Measurements from ENCODE around the gene ATXN7L1. TPM values are rescaled to one million over a fixed set of nuclear protein-coding genes. Genes with fewer than 3 reads are reported as not detected.

The ATXN7L1 gene
- polyA plus RNA-seq, 1 experiment: 5.5 TPM

- Histone ChIP-seq H3K4me3 (ENCODE audit: low read depth, low read length) (no peak overlapping the region), H3K27me3 (ENCODE audit: control insufficient read depth, insufficient read depth, low read length) (no peaks in the 10 kb centered on the region), H3K27ac (ENCODE audit: low read depth, low read length) (no peak overlapping the region), H3K9me3 (ENCODE audit: control insufficient read depth, insufficient read depth, low read length) (no peaks in the 10 kb centered on the region; the same call in 1 of the 2 replicates)
- CTCF ChIA-PET: interaction anchor here (0.6 to 0.7 kb wide), 2 partner anchors 297 to 826 kb away, joined by 3 to 4 read pairs; no protein-coding TSS in a partner anchor
- TF ChIP-seq, protein P1, sequence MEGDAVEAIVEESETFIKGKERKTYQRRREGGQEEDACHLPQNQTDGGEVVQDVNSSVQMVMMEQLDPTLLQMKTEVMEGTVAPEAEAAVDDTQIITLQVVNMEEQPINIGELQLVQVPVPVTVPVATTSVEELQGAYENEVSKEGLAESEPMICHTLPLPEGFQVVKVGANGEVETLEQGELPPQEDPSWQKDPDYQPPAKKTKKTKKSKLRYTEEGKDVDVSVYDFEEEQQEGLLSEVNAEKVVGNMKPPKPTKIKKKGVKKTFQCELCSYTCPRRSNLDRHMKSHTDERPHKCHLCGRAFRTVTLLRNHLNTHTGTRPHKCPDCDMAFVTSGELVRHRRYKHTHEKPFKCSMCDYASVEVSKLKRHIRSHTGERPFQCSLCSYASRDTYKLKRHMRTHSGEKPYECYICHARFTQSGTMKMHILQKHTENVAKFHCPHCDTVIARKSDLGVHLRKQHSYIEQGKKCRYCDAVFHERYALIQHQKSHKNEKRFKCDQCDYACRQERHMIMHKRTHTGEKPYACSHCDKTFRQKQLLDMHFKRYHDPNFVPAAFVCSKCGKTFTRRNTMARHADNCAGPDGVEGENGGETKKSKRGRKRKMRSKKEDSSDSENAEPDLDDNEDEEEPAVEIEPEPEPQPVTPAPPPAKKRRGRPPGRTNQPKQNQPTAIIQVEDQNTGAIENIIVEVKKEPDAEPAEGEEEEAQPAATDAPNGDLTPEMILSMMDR (IDR thresholded peaks at IDR 0.05; ENCODE audit: low read depth, low read length): no peak
- DNase-seq (ENCODE audit: low read depth, low spot score): no peak
- POLR2A ChIA-PET: no interaction called here
Observed at GRCh38 chr7:105819559-105819958, 56.8 kb downstream of the ATXN7L1 start.

DNA sequence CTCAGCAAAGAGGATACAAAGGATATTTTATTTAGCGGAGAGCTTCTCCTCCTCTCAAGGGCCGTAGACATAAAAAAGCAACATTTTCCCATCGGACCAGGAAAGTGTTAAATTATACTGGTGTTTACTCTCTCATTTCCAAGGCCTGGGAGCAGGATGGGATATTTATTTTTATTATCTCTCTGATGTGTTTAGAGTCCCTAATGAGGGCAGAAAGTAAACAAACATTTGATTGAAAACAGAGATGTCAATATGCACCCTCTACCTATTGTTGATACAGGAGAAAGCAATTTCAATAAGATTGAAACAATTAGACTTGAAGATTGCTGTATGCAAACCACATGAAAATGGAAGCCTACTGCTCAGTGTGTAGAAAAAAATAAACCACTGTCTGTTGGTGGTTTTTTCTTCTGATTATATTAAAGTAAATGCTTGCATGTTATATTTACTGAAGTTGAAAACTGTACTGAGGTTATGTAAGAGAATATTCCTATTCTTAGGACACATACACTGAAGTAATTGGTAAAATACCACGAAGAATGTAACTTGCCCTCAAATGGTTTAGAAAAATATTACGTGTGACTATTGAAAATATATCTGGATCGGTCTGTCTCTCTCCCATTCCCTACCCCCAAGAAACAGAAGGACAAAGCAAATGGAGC, 59.3 kb downstream of the ATXN7L1 start:
- no peak overlapping the region for H3K27ac ChIP-seq (ENCODE audit: low read depth, low read length)
- ChIA-PET CTCF (interaction anchor here (0.6 to 1.5 kb wide), 3 partner anchors 13 to 56 kb away, joined by 3 to 4 read pairs (median 4); no protein-coding TSS in a partner anchor), POLR2A (no interaction called here)
- H3K4me3 ChIP-seq (ENCODE audit: low read depth, low read length): no peak overlapping the region
- H3K9me3 ChIP-seq (ENCODE audit: control insufficient read depth, insufficient read depth, low read length): no peaks in the 10 kb centered on the region; the same call in 1 of the 2 replicates
- no peaks in the 10 kb centered on the region for H3K27me3 ChIP-seq (ENCODE audit: control insufficient read depth, insufficient read depth, low read length)
- TF ChIP-seq, protein P1 (IDR thresholded peaks at IDR 0.05; ENCODE audit: low read depth, low read length): no peak
- DNase-seq (ENCODE audit: low read depth, low spot score): no peak

- Histone ChIP-seq H3K27ac (ENCODE audit: low read depth, low read length) (no peak overlapping the region), H3K4me3 (ENCODE audit: low read depth, low read length) (no peak overlapping the region), H3K27me3 (ENCODE audit: control insufficient read depth, insufficient read depth, low read length) (no peaks in the 10 kb centered on the region), H3K9me3 (ENCODE audit: control insufficient read depth, insufficient read depth, low read length) (no peaks in the 10 kb centered on the region; the same call in 1 of the 2 replicates)
- CTCF ChIA-PET: interaction anchor here (0.6 to 1.5 kb wide), 3 partner anchors 12 to 56 kb away, joined by 3 to 4 read pairs (median 4); no protein-coding TSS in a partner anchor
- POLR2A ChIA-PET: no interaction called here
- DNase-seq (ENCODE audit: low read depth, low spot score): no peak
- TF ChIP-seq, protein P1 (IDR thresholded peaks at IDR 0.05; ENCODE audit: low read depth, low read length): no peak
Observed at GRCh38 chr7:105816266-105816843, 60.0 kb downstream of the ATXN7L1 start.

GRCh38 chr7:105815576-105815975, 60.8 kb downstream of the ATXN7L1 start:
- CTCF ChIA-PET: interaction anchor here (1.4 to 1.5 kb wide), 2 partner anchors 11 to 55 kb away, joined by 4 read pairs; no protein-coding TSS in a partner anchor
- H3K4me3 ChIP-seq (ENCODE audit: low read depth, low read length): no peak overlapping the region
- TF ChIP-seq, protein P1 (IDR thresholded peaks at IDR 0.05; ENCODE audit: low read depth, low read length): no peak
- POLR2A ChIA-PET: no interaction called here
- no peaks in the 10 kb centered on the region; the same call in 1 of the 2 replicates for H3K9me3 ChIP-seq (ENCODE audit: control insufficient read depth, insufficient read depth, low read length)
- no peak for DNase-seq (ENCODE audit: low read depth, low spot score)
- H3K27me3 ChIP-seq (ENCODE audit: control insufficient read depth, insufficient read depth, low read length): no peaks in the 10 kb centered on the region
- no peak overlapping the region for H3K27ac ChIP-seq (ENCODE audit: low read depth, low read length)

DNA sequence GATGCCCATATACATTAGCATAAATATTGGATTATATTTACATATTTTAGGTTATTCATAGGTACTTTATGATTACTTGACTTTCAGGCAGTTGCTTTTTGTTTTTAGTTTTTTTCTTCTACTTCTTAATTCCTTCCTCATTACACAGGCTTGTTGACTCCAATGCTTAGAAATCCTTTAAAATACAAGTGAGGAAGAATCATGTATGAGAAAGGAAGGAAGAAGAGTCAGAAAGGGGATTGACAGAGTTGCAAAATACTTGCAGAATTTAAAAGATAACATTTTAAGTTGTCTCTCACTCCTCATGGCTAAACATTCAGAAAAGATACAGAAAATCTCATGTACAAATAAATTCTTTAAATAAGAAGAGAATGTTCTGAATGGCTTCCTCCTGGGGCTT, 61.9 kb downstream of the ATXN7L1 start:
- H3K4me3 ChIP-seq (ENCODE audit: low read depth, low read length): no peak overlapping the region
- H3K27ac ChIP-seq (ENCODE audit: low read depth, low read length): no peak overlapping the region
- no peaks in the 10 kb centered on the region; the same call in 1 of the 2 replicates for H3K9me3 ChIP-seq (ENCODE audit: control insufficient read depth, insufficient read depth, low read length)
- POLR2A ChIA-PET: no interaction called here
- no peak for DNase-seq (ENCODE audit: low read depth, low spot score)
- TF ChIP-seq, protein P1 (IDR thresholded peaks at IDR 0.05; ENCODE audit: low read depth, low read length): no peak
- CTCF ChIA-PET: no interaction called here
- no peaks in the 10 kb centered on the region for H3K27me3 ChIP-seq (ENCODE audit: control insufficient read depth, insufficient read depth, low read length)
